GM18520 (cell line): ENCODE data around the gene ELAPOR1.
"Not testable (repeated sequence)": the region's sequence is repeated elsewhere in the genome, so short reads cannot be mapped to it uniquely, and the experiment has no call there.

Source experiments
- ATAC-seq: cut with Tn5 transposase; IDR thresholded peaks from one replicate; pipeline ENCODE4 v1.9.1; 2021; ENCODE audit not compliant: unreplicated experiment

The ELAPOR1 gene

DNA sequence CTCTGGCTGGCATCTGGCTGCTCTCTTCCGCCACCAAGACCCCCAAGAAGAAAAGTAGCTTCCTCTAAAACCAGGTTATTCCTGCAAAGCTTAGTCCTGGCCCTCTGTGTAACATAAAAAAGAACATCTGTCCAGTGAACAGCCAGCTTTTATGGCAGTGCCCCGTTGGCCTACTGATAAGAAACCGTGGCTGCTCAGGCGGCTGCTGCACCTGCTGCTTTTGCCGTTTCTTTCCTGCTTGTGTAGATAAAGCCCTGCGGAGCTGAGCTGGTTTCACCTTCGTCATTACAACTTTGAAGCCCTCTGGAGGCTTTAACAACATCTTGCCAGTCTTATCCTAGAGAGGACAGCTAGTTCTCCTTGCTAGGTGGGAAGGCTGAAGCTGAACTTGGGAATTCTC, 20.5 kb downstream of the ELAPOR1 start:
- no peak for ATAC-seq

DNA sequence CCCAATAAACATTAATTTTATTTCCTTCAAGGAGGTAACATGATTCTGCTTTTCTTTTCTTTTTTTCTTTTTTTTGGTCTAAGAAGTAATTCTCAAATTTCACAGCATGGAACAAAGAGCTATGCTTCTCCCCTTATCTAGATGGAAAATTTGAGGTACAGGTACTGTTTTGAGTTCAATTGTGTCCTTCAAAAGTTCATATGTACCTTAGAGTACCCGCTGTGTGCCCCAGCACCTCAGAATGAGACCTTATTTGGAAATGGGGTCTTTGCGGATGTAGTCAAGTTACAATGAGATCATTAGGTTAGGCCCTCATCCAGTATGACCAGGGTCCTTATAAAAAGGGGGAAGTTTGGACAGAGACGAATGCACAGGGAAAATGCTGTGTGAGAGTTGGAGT, 22.0 kb downstream of the ELAPOR1 start:
- no peak for ATAC-seq

DNA sequence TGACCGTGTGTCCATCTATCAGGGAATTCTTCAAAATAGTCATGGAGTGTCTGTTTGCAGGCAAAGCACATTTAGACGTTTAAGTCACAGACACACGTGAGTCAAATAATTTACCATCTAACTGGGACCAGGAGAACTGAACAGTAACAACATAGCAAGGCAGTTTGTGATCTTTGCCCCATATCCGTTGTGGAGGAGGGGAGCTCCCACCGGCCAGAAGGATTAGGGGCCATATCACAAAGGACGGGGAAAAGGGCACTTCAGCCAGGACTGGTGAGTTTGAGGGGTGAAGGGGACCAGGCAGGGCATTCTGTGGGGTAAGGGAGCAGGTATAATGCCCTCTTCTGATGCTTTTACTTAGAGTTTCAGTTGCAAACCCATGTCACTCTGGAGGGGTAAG, 22.9 kb downstream of the ELAPOR1 start:
- no peak for ATAC-seq

DNA sequence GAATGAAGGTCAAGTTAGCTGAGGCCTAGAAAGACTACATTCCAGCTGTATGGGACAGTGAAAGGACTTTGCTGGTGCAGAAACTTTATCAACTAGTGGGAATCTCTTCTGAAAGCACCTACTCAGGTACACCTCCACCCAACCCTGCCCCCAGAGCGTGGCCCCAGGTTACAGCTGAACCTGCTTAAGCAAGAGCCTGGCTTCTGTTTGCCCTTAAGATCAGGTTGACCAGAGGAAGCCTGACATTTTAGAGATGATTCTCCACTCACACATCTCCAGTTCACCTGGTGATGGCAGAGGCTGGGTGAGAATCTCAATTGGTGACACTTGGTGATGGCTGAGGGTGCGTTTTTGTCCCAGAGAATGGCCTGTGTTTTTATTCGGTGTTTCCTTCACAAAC, 24.0 kb downstream of the ELAPOR1 start:
- no peak for ATAC-seq

DNA sequence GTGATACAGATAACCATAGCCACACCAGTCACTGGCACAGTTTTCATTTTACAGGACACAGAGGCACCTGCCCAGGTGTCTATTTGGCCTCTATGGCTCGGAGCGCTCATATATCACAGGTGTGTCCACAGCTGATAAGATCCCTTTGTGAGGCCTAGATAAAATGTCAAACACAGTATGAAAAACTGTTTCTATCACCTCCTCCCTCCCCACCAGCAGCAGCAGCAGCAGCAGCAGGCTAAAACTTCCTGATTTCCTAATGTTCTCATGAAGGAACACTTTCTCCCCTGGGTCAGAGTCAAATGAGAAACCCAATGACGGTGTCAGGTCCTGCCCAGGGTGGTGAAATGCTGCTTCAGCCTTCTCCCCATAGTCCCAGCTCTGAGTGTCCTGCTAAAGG, 24.4 kb downstream of the ELAPOR1 start:
- no peak for ATAC-seq

DNA sequence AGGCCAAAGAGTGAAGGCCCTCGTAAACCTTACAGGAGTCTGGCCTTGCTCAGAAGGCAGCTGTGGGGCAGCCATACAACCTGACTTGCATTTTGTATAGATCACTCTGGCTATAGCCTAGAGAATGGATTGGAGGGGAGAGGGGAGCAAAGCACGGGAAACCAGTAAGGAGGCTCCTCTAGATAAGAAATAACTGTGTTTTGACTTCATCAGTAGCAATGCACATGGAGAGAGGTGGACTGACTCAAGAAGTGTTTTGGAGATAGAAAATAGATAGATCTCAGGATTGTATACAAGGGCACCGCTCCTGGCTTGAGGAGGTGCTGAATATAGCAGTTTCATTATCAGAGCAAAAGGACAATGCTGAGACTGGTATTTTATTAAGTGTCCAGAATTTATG, 26.5 kb downstream of the ELAPOR1 start:
- ATAC-seq: no peak

DNA sequence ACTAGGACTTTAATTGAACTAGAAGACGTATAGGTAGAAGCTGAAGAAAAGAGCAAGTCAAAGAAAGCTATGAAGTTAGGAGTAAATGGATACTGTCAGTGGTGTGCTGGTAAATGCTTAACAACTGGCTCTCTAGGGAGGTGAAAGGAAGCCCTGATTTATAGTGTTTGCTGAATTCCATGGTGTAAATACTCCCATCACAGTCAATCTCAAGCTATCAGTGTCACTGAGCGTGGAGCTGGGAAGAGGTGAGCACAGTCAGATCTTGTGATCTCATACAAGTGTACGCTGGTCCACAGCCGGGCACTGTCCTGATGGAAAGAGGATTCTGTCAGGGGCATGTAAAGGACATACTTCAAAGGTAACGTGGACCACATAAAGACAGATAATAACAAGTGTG, 28.3 kb downstream of the ELAPOR1 start:
- ATAC-seq: no peak

DNA sequence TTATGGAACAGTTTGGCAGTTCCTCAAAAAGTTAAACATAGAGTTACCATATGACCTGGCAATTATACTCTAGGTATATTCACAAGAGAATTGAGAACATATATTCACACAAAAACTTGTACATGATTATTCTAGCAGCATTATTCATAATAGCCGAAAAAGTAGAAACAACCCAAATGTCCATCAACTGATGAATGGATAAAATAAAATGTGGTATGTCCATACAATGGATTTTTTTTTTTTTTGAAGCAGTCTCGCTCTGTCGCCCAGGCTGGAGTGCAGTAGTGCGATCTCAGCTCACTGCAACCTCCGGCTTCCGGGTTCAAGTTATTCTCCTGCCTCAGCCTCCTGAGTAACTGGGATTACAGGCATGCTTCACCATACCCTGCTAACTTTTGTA, 28.8 kb downstream of the ELAPOR1 start:
- ATAC-seq: not testable (repeated sequence)

DNA sequence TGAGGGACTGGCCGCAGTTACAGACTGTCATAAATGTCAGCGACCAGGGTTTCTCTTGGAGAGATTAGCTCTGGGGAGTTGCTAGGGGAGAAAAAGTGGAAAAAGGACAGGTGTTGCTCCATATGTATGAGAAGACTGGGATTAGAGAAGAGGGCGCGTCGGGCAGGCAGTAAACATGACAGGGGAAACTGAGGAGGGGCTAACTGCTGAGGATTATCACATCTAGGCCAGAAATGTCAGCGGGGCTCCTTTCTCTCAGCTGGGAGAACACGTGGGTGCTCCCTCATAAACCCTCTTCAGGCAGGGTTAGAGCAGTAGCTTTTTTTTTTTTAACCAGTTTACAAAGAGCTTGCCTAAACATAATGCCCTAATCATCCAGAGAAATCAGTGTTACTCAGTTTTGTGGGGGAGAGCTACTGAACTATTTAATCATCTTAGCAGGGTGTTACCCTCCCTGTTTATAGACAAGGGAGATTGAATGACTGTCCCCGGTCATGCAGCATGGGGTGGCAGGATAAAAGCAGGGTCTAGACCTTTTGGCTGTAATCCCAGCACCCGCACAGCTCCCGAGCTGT, 35.2 kb downstream of the ELAPOR1 start:
- ATAC-seq: no peak

DNA sequence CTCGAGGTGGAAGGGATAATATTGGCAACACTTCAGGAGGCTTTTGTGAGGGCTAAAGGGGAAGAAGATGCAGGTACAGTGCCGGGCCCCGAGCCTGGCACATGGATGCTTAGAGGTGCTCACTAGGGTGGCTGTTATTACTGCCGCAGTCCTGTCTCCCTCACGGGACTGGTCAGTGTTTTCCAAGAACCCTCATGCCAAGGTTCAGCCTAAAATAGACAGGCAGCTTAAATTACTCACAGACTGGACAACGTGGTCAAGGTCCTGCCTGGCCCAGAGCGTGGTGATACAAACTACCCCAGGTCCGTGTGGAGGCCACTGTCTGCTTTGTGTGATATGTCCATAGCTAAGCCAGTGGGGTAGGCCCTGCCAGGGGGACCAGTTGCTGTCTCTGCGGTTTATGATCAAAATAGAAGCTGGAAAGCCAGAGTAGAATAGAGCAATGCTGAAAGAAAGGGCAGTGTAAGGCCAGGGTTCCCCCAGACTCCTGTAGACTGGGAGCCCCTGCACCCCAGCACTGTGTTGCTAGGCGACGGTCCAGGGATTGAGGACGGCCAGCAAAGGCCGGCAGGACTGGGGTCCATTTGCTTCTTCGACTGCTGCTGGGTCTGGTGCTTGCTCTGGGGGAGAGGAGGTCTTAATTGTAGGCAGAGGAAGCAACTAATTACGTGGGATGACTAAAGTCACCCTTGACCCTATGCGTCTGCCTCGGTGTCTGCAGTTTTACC, 36.1 kb downstream of the ELAPOR1 start:
- ATAC-seq: no peak

DNA sequence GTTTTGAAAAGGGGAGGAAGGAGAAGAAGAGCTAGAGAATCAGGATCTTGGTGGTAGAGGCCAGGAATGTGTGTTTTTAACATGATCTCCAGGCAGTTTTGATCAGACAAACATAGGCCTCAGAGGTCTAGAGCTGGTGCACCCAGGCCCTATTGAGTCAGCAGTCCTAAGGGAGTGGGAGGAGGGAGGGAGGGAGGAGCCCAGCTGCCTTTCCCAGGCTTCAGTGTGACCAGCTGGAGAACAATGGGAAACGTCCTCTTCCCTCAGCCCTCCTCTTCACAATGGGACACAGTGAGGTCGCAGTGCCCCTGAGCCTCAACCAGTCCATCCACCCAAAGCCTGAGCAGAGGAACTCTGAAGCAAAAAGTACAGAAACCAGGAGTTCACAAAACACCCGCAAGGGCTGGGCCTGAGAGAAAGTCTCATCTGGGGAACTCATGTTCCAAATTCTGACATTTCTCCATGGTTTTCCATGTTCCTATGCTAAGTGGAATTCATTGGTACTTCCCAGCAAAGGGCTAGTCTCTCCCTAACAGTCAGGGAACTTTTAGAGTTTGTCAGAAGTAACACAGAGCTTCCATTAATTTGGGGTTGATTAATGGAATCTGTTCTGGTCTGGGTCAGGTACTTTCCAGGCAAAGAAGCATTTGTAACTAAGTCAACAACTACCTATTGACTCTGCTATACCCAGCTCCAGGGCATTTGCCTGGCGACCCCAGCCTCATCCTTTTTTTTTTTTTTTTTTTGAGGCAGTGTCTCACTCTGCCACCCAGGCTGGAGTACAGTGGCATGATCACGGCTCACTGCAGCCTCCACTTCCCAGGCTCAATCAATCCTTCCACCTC, 37.5 kb downstream of the ELAPOR1 start:
- no peak for ATAC-seq

DNA sequence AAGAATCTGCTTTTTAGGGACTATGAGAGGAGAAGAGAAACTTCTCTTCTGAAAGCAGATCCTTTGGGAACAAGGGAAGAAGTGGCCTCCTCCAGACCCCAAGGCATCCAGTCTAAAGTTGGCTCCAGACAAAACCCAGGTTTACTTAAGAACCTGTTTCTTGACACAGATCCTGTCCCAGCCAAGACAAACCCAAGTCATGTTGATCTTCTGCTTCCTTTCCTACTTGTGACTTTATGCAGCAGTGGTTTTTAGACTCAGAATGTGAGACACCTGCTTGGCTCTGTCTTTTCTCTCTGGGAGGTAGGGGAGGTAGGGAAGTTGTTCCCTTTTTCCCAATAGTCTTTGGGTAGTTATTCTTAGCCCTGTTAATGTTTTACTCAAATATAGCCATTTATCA, 38.3 kb downstream of the ELAPOR1 start:
- no peak for ATAC-seq

DNA sequence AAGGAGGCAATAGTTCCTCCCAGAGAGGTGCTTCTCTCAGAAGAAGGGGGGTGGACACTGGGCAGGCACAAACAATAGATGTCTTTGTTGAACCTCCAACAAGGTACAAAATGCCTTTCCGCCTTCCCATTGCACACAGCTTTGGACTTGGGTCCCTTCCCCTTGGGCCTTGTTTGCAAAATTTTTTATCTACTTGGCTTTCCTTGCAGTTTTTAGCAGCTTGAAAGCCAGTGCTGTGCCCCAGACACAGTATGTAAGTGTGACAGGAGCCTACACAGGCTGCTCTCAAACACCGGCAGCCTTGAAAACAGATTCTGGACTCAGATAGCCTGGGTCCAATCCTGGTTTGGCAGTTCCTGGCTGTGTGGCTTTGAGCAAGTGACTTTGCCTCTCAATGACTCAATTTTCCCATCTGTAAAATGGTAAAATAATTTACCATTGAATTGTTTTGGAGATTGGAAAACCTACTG, 43.0 kb downstream of the ELAPOR1 start:
- ATAC-seq: no peak

DNA sequence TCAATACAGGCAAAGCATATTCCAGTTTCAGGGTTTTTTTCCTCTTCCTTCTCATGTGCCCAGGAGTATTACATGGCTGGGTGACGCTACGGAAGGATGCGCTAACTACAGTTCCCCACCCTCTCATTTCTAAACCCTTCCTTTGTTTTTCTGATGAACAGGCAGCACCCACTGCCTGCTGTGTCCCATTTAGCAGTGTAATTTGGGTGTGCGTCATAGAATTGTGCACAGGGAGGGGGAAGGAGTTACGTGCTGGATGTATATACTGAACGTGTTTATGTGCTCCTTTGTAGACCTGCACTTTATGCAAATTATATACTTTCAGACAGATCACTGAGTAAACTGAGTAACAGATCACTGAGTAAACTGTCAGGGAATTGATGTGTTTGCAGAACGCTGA, 44.5 kb downstream of the ELAPOR1 start:
- ATAC-seq: no peak

DNA sequence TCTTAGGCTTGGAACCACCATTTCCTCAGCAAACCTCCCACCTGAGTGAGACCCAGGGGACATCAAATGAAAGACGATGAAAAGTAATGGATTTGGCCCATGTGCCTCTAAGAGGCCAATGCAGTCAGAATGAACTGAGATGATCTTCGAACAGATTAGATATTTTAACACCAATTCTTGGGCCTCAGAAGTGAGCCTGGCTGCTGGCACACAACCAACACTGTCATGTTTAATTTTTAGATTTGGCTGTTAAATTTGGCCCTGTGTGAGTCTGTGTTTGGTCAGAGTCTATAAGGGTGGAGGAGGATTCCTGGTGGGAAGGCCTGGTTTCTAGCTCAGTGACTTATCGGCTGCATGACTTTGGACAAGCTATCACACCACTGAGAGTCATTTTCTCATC, 45.4 kb downstream of the ELAPOR1 start:
- no peak for ATAC-seq

DNA sequence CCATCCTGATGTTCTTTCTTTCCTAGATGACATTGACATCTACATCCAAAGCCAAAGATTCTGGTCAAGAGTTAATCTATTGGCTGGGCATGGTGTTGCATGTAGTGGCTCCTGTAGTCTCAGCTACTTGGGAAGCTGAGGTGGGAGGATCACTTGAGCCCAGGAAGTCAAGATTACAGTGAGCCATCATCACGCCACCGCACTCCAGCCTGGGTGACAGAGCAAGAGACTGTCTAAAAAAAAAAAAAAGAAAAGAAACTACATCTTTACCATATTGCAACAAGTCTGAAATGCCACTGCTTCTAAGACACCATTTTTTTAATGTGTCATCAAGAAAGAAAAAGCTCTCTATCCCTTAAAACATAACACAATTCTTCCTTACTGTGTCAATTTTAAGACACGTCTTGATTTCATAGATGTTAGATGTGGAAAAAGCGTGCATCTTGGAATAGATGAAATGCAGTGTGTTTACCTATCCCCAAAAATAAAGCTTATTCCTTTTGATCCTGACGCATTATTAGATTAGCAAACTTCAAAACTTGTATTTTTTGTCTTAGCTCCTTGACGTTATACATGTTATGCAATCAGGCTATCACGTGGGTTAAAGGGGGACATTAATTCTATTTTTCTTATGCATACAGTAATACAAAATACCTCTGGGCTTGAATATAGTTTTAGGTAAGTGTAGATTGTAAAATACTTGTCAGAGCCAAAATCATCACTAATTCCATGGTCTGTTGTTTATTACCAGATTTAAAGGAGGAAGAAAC, 46.3 kb downstream of the ELAPOR1 start:
- ATAC-seq: no peak

DNA sequence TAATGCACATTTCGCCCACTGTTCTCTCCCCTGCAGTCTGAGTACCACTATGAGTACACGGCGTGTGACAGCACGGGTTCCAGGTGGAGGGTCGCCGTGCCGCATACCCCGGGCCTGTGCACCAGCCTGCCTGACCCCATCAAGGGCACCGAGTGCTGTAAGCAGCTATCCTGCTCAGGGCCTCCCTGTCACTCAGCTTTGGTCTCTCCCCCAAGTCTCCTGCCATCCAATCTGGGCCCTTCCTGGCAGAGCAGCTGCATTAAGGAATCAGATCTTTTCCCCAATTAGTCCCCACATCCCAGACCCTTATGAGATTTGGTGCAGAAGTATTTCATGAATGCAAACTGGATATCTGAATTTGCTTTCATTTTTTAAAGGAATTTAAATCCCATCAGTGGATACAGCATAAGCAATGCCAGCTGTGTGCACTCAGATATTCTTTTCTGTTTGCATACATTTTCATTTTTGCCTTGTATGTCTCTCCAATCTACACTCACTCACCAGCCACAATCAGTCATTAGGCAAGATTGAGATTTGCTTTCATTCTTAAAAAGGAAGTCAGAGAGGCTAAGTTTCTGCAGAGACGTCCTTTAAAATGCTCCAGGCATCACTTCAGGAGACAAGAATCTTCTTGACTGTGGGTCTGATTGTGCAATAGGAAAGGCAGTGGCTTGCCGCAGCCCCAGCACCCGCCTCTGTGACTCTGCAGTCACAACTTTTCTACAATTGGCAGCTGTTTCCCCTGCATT, 48.1 kb downstream of the ELAPOR1 start:
- peak; percentile 32 for ATAC-seq

DNA sequence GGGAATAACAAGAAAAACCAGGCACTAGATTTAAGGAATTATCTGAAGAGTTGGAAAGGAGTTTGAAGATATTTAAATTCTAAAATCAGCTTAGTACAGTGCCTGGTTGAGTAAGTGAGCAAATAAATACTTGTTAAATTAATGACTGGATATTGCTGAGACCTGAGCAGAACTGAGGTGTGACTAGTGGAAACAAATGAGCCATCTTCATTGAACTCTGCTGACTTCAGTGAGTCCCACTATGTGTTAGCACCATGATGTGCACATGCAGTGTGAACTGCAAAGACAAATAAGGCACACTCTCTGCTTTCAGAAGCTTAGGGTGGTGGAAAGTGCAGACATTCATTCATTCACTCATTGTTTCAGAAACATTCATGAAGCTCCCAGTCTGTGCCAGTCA, 48.7 kb downstream of the ELAPOR1 start:
- no peak for ATAC-seq

DNA sequence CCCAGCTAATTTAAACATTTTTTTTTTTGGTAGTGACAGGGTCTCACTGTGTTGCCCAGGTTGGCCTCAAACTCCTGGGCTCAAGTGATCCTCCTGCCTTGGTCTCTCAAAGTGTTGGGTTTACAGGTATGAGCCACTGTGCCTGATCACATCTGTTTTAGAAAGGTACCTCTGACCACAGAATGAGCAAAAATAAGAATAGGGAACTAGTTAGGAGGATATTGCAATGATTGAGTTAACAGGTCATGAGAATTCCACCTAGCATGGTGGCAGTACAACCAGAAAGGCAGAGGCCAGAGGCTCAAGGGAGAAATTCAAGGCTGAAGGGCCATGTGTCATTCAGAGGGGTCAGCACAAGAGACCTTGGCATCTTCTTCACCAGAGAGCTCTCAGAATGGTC, 49.6 kb downstream of the ELAPOR1 start:
- no peak for ATAC-seq
